Activated T-cell treated with anti-CD3 and anti-CD28 coated beads, Interleukin-2, amount 50 U/mL, for 4 hours (primary cell): ENCODE results near the gene ZBTB37. TPM values are rescaled to one million over a fixed set of nuclear protein-coding genes. Genes with fewer than 3 reads are reported as not detected.

Source experiments
- total RNA-seq, 3 donors: library from RNA; stranded (reverse); gene quantifications; one replicate each; pipeline ENCODE4 v1.2.1, GENCODE V29; 2021

ZBTB37 gene
- total RNA-seq, 3 donors from 2014 or later = 5.8 to 8.1 (median 7.7) TPM

Other genes with a start within 250 kb of the ZBTB37 start
- gene TEX50, start 233.0 kb upstream of the ZBTB37 start, total RNA-seq = not detected
- gene ANKRD45, start 198.5 kb upstream of the ZBTB37 start, total RNA-seq = not detected
- 10 to 100 TPM; 16.5 to 17.6 (median 16.9) TPM for gene KLHL20, start 153.4 kb upstream of the ZBTB37 start, total RNA-seq
- 10 to 100 TPM; 30.7 to 38.6 (median 35.5) TPM for gene DARS2, start 43.7 kb upstream of the ZBTB37 start, total RNA-seq
- gene CENPL, start 43.5 kb upstream of the ZBTB37 start, total RNA-seq = 10 to 100 TPM; 13.9 to 15.9 (median 15.1) TPM
- gene GAS5, start 391 bp upstream of the ZBTB37 start, total RNA-seq = 100 to 1,000 TPM; 836 to 968 (median 925) TPM
- gene SERPINC1, start 48.9 kb downstream of the ZBTB37 start, total RNA-seq = under 1 TPM; 0.34 to 0.96 (median 0.52) TPM
- 10 to 100 TPM; 37.1 to 40.3 (median 39.7) TPM for gene RC3H1, start 154.0 kb downstream of the ZBTB37 start, total RNA-seq